ENCODE data around the gene CORIN.

GRCh38 chr4:47873877-47874541, 36.1 kb upstream of the CORIN start:
- TF ChIP-seq EP300 (IDR thresholded peaks at IDR 0.05) (no peak), POLR2A (IDR thresholded peaks at IDR 0.05) (no peak), CTCF (IDR thresholded peaks at IDR 0.05) (no peak), POLR2AphosphoS5 (IDR thresholded peaks at IDR 0.05) (no peak)

Measured in suprapubic skin (tissue), 4 donors.